PFSK-1 (cell line): ENCODE data around the gene KIF1B.

Source experiments
- FOXP2 ChIP-seq: optimal IDR thresholded peaks from 2 replicates; pipeline ENCODE3; 2011; ENCODE audit warnings: borderline replicate concordance, control low read depth, inconsistent platforms; ENCODE audit not compliant: insufficient read depth; ENCODE audit errors: extremely low read length, extremely low read depth
- POLR2AphosphoS5 ChIP-seq: IDR thresholded peaks from 2 replicates; pipeline ENCODE4 v1.6.1; 2012; ENCODE audit warnings: low read depth, mild to moderate bottlenecking, control low read depth, low read length, moderate library complexity
- SIN3A ChIP-seq: IDR thresholded peaks from 2 replicates; pipeline ENCODE4 v1.6.1; 2012; ENCODE audit warnings: mild to moderate bottlenecking, low read length, moderate library complexity, borderline replicate concordance; ENCODE audit not compliant: insufficient read depth
- TAF1 ChIP-seq: IDR thresholded peaks from 2 replicates; pipeline ENCODE4 v1.6.1; 2012; ENCODE audit warnings: low read length, control low read depth, borderline replicate concordance; ENCODE audit not compliant: insufficient read depth
- TF ChIP-seq, protein P1 (sequence below), 2 experiments: IDR thresholded peaks; 2 replicates each; pipeline versions ENCODE4 v1.6.1 to v1.8.0; 2011 to 2012; ENCODE audit warnings: low read depth in 2 of 2, low read length in 2 of 2, control low read depth in 1 of 2, inconsistent platforms in 1 of 2, mild to moderate bottlenecking in 1 of 2, moderate library complexity in 1 of 2; ENCODE audit not compliant: insufficient read depth in 1 of 2

DNA sequence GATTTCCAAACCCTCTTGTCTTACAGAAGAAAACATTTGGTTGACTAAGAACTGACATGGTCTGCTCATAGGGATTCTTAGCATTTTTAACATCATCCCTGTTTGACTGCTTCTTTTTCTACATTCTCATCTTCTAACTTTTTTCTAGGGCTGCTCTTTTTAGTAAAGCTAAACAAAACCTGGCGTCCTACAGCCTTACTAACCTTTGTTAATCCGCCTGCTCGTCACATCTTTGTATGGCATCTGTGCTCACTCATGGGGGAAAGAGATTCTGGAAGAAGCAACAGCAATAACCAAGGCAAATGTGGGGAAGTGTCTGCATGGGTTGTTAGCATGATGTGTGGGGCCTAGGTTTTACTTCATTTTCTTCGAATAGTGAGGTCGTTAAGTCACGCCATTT is 92.0 kb downstream of the KIF1B start:
- TF ChIP-seq POLR2AphosphoS5 (no peak), TAF1 (no peak), SIN3A (no peak), FOXP2 (no peak)
- TF ChIP-seq, protein P1, sequence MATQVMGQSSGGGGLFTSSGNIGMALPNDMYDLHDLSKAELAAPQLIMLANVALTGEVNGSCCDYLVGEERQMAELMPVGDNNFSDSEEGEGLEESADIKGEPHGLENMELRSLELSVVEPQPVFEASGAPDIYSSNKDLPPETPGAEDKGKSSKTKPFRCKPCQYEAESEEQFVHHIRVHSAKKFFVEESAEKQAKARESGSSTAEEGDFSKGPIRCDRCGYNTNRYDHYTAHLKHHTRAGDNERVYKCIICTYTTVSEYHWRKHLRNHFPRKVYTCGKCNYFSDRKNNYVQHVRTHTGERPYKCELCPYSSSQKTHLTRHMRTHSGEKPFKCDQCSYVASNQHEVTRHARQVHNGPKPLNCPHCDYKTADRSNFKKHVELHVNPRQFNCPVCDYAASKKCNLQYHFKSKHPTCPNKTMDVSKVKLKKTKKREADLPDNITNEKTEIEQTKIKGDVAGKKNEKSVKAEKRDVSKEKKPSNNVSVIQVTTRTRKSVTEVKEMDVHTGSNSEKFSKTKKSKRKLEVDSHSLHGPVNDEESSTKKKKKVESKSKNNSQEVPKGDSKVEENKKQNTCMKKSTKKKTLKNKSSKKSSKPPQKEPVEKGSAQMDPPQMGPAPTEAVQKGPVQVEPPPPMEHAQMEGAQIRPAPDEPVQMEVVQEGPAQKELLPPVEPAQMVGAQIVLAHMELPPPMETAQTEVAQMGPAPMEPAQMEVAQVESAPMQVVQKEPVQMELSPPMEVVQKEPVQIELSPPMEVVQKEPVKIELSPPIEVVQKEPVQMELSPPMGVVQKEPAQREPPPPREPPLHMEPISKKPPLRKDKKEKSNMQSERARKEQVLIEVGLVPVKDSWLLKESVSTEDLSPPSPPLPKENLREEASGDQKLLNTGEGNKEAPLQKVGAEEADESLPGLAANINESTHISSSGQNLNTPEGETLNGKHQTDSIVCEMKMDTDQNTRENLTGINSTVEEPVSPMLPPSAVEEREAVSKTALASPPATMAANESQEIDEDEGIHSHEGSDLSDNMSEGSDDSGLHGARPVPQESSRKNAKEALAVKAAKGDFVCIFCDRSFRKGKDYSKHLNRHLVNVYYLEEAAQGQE (IDR thresholded peaks at IDR 0.05; ENCODE audit: insufficient read depth in 1 of 2, low read depth in 2 of 2, low read length in 2 of 2) = no peak
